GM12865 (cell line): ENCODE data around the gene TSPYL2.

ENCODE experiments used
- DNase-seq: peaks from one replicate; pipeline ENCODE4 v3.0.0; 2010; ENCODE audit warnings: low read depth
- H3K4me3 ChIP-seq: 2 replicates; pipeline ENCODE4 v1.5.1; 2011; ENCODE audit warnings: mild to moderate bottlenecking, low read depth, low read length, control low read depth
- CTCF ChIP-seq: IDR thresholded peaks from 2 replicates; pipeline ENCODE4 v1.5.1; 2011; ENCODE audit warnings: low read length, control low read depth, low read depth, inconsistent platforms; ENCODE audit not compliant: insufficient read depth; ENCODE audit errors: missing control alignments

TSPYL2 gene

GRCh38 chrX:53081925-53082772 is at the start of gene TSPYL2:
Gene TSPYL2 (plus strand): TSS chrX:53082367. CDS start chrX:53082499, 132 bp downstream.
- no peak for TF ChIP-seq CTCF
- DNase-seq, result peak; percentile 96
- peak within 1 kb of the TSS; percentile 73 for H3K4me3 ChIP-seq

- H3K4me3 ChIP-seq, result no peak overlapping the region
- no peak for TF ChIP-seq CTCF
- DNase-seq, result no peak
These were observed 46.0 kb upstream of the TSPYL2 start for GRCh38 chrX:53036149-53036548.

GRCh38 chrX:53039236-53039635 is 42.9 kb upstream of the TSPYL2 start:
- TF ChIP-seq CTCF, result no peak
- no peak overlapping the region for H3K4me3 ChIP-seq
- DNase-seq, result no peak

GRCh38 chrX:53044995-53045394 is 37.2 kb upstream of the TSPYL2 start:
- TF ChIP-seq CTCF, result no peak
- H3K4me3 ChIP-seq, result no peak overlapping the region
- DNase-seq, result no peak

GRCh38 chrX:53047228-53047627 is 34.9 kb upstream of the TSPYL2 start:
- no peak for TF ChIP-seq CTCF
- no peak for DNase-seq
- H3K4me3 ChIP-seq, result no peak overlapping the region

GRCh38 chrX:53048169-53049126 is 33.7 kb upstream of the TSPYL2 start, which contains the start of gene GPR173:
Gene GPR173 (plus strand): TSS chrX:53048789. CDS start chrX:53076622, 27,833 bp downstream.
- no peak within 1 kb of the TSS for H3K4me3 ChIP-seq
- no peak for DNase-seq
- TF ChIP-seq CTCF, result no peak
